ENCODE data around the gene ASMT. TPM values are rescaled to one million over a fixed set of nuclear protein-coding genes. Genes with fewer than 3 reads are reported as not detected.

ASMT gene
- total RNA-seq, 1 donor from 2014 or later, result not detected

DNA sequence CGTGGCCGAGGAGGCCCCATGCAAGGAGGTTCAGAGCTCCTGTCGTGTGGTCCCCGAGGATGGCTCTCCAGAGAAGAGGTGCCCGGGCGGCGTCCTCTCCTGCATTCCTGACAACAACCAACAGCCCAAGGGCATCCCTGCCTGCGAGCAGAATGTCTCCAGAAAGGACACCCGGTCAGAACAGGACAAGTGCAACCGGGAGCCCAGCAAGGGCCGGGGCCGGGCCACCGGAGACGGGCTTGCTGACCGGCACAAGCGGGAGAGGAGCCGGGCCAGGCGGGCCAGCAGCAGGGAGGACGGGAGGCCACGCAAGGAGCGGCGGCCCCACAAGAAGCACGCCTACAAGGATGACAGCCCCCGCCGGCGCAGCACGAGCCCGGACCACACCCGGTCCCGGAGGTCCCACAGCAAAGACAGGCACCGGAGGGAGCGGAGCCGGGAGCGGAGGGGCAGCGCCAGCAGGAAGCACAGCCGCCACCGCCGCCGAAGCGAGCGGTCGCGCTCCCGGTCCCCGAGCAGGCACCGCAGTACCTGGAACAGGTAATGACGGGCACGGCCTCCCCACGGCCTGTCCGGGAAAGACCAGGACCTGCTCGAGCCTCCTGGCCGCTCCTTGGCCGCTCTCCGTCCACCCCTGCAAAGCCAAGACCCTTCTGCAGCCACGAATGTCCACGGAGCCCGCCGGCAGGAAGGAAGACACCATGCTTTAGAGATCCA lies 13.7 kb upstream of the ASMT start:
- peaks cover 4% of the 10 kb centered on the region for H3K36me3 Mint-ChIP-seq (ENCODE audit: low read depth, unreplicated experiment)
- DNase-seq (ENCODE audit: low read depth) (no peak), FAIRE-seq (no peak)

GRCh38 chrX:1601768-1602085 lies 13.1 kb upstream of the ASMT start:
- peaks cover 15% of the 10 kb centered on the region for H3K36me3 ChIP-seq (ENCODE audit: insufficient read depth, low read length)
- H3K9me3 ChIP-seq (ENCODE audit: insufficient read depth, low read depth, low read length), result no peaks in the 10 kb centered on the region
- no peaks in the 10 kb centered on the region for H3K4me1 ChIP-seq (ENCODE audit: insufficient read depth, low read length)
- H3K79me2 ChIP-seq (ENCODE audit: insufficient read depth, low read length), result peaks cover 39% of the 10 kb centered on the region
- no peak overlapping the region for H3K4me2 ChIP-seq (ENCODE audit: low read length)
- peaks cover 6% of the 10 kb centered on the region for H3K27me3 Mint-ChIP-seq (ENCODE audit: low read depth, unreplicated experiment)
- no peaks in the 10 kb centered on the region for H3K27me3 ChIP-seq (ENCODE audit: insufficient read depth, low read length)
- peaks cover 58% of the 10 kb centered on the region for H4K20me1 ChIP-seq (ENCODE audit: insufficient read depth, low read length)
- H3K27ac ChIP-seq (ENCODE audit: low read depth, low read length), result no peak overlapping the region
- peaks cover 4% of the 10 kb centered on the region for H3K36me3 Mint-ChIP-seq (ENCODE audit: low read depth, unreplicated experiment)
- DNase-seq (ENCODE audit: low read depth) (no peak), FAIRE-seq (no peak)
- H3K4me3 ChIP-seq (ENCODE audit: insufficient read depth, low read depth, low read length), result no peak overlapping the region
- H3K9me3 Mint-ChIP-seq (ENCODE audit: unreplicated experiment), result peaks cover 11% of the 10 kb centered on the region
- no peak overlapping the region for H3K9ac ChIP-seq (ENCODE audit: low read length)
- H3K4me3 Mint-ChIP-seq (ENCODE audit: unreplicated experiment), result no peak overlapping the region
- H3K4me1 Mint-ChIP-seq (ENCODE audit: low read depth, unreplicated experiment), result no peaks in the 10 kb centered on the region
- TF ChIP-seq, protein P1, sequence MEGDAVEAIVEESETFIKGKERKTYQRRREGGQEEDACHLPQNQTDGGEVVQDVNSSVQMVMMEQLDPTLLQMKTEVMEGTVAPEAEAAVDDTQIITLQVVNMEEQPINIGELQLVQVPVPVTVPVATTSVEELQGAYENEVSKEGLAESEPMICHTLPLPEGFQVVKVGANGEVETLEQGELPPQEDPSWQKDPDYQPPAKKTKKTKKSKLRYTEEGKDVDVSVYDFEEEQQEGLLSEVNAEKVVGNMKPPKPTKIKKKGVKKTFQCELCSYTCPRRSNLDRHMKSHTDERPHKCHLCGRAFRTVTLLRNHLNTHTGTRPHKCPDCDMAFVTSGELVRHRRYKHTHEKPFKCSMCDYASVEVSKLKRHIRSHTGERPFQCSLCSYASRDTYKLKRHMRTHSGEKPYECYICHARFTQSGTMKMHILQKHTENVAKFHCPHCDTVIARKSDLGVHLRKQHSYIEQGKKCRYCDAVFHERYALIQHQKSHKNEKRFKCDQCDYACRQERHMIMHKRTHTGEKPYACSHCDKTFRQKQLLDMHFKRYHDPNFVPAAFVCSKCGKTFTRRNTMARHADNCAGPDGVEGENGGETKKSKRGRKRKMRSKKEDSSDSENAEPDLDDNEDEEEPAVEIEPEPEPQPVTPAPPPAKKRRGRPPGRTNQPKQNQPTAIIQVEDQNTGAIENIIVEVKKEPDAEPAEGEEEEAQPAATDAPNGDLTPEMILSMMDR (IDR thresholded peaks at IDR 0.05; ENCODE audit: insufficient read depth, low read depth, low read length), result no peak
- TF ChIP-seq EZH2 (IDR thresholded peaks at IDR 0.05; ENCODE audit: insufficient read depth, low read length), result no peak
- no peak overlapping the region for H2AFZ ChIP-seq (ENCODE audit: low read depth, low read length)
- no peak overlapping the region for H3K27ac Mint-ChIP-seq (ENCODE audit: unreplicated experiment)

More for the DNA sequence above, 13.7 kb upstream of the ASMT start:
- Histone ChIP-seq H2AFZ (ENCODE audit: low read depth, low read length) (no peak overlapping the region), H3K4me2 (ENCODE audit: low read length) (no peak overlapping the region), H4K20me1 (ENCODE audit: insufficient read depth, low read length) (peaks cover 60% of the 10 kb centered on the region), H3K9ac (ENCODE audit: low read length) (no peak overlapping the region), H3K9me3 (ENCODE audit: insufficient read depth, low read depth, low read length) (no peaks in the 10 kb centered on the region), H3K27ac (ENCODE audit: low read depth, low read length) (no peak overlapping the region), H3K4me3 (ENCODE audit: insufficient read depth, low read depth, low read length) (no peak overlapping the region), H3K79me2 (ENCODE audit: insufficient read depth, low read length) (peaks cover 40% of the 10 kb centered on the region), H3K27me3 (ENCODE audit: insufficient read depth, low read length) (no peaks in the 10 kb centered on the region), H3K4me1 (ENCODE audit: insufficient read depth, low read length) (no peaks in the 10 kb centered on the region), H3K36me3 (ENCODE audit: insufficient read depth, low read length) (peaks cover 15% of the 10 kb centered on the region)
- H3K4me1 Mint-ChIP-seq (ENCODE audit: low read depth, unreplicated experiment), result no peaks in the 10 kb centered on the region
- no peak overlapping the region for H3K27ac Mint-ChIP-seq (ENCODE audit: unreplicated experiment)
- H3K9me3 Mint-ChIP-seq (ENCODE audit: unreplicated experiment), result peaks cover 11% of the 10 kb centered on the region
- no peak for TF ChIP-seq EZH2 (IDR thresholded peaks at IDR 0.05; ENCODE audit: insufficient read depth, low read length)
- TF ChIP-seq, protein P1 (IDR thresholded peaks at IDR 0.05; ENCODE audit: insufficient read depth, low read depth, low read length), result no peak
- H3K4me3 Mint-ChIP-seq (ENCODE audit: unreplicated experiment), result no peak overlapping the region
- H3K27me3 Mint-ChIP-seq (ENCODE audit: low read depth, unreplicated experiment), result peaks cover 6% of the 10 kb centered on the region

GRCh38 chrX:1602299-1602698 lies 12.6 kb upstream of the ASMT start:
- Mint-ChIP-seq H3K27ac (ENCODE audit: unreplicated experiment) (no peak overlapping the region), H3K4me1 (ENCODE audit: low read depth, unreplicated experiment) (no peaks in the 10 kb centered on the region), H3K36me3 (ENCODE audit: low read depth, unreplicated experiment) (peaks cover 4% of the 10 kb centered on the region), H3K9me3 (ENCODE audit: unreplicated experiment) (peaks cover 11% of the 10 kb centered on the region), H3K27me3 (ENCODE audit: low read depth, unreplicated experiment) (peaks cover 2% of the 10 kb centered on the region), H3K4me3 (ENCODE audit: unreplicated experiment) (no peak overlapping the region)
- H3K4me1 ChIP-seq (ENCODE audit: insufficient read depth, low read length), result no peaks in the 10 kb centered on the region
- no peak overlapping the region for H3K4me2 ChIP-seq (ENCODE audit: low read length)
- peaks cover 53% of the 10 kb centered on the region for H4K20me1 ChIP-seq (ENCODE audit: insufficient read depth, low read length)
- H3K9me3 ChIP-seq (ENCODE audit: insufficient read depth, low read depth, low read length), result no peaks in the 10 kb centered on the region
- no peaks in the 10 kb centered on the region for H3K27me3 ChIP-seq (ENCODE audit: insufficient read depth, low read length)
- no peak for DNase-seq (ENCODE audit: low read depth)
- H3K36me3 ChIP-seq (ENCODE audit: insufficient read depth, low read length), result peaks cover 15% of the 10 kb centered on the region
- H3K4me3 ChIP-seq (ENCODE audit: insufficient read depth, low read depth, low read length), result no peak overlapping the region
- H3K27ac ChIP-seq (ENCODE audit: low read depth, low read length), result no peak overlapping the region
- no peak for TF ChIP-seq EZH2 (IDR thresholded peaks at IDR 0.05; ENCODE audit: insufficient read depth, low read length)
- TF ChIP-seq, protein P1 (IDR thresholded peaks at IDR 0.05; ENCODE audit: insufficient read depth, low read depth, low read length), result no peak
- no peak for FAIRE-seq
- no peak overlapping the region for H3K9ac ChIP-seq (ENCODE audit: low read length)
- H2AFZ ChIP-seq (ENCODE audit: low read depth, low read length), result no peak overlapping the region
- H3K79me2 ChIP-seq (ENCODE audit: insufficient read depth, low read length), result peaks cover 33% of the 10 kb centered on the region

Measured in astrocyte (in vitro differentiated cells and primary cell).